T-helper 9 cell (primary cell): ENCODE data around the gene ZNF407.

Experiments used
- DNase-seq: peaks from one replicate; pipeline ENCODE4 v3.0.0-alpha.2; 2020

Gene ZNF407

DNA sequence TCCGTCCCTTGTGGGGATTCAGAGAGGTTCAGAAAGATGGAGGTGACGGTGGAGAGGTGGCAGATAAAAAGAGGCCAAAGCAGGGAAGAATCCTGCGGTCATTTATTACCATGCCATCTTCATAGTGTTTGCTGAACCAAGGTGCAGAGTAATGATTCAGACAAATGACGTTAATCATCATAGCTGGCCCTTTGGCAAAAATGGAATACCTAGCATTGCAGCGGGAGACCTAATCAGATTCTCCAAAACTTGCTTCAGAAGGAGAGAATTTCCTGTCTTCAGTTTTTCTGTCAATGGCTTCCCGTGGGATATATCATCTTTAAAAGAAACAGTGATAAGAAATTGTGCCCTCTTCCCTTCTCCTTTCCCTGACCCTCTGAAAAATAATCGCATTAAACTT, 435.8 kb downstream of the ZNF407 start:
- DNase-seq = no peak

GRCh38 chr18:75034937-75035336, 437.3 kb downstream of the ZNF407 start:
- no peak for DNase-seq

DNA sequence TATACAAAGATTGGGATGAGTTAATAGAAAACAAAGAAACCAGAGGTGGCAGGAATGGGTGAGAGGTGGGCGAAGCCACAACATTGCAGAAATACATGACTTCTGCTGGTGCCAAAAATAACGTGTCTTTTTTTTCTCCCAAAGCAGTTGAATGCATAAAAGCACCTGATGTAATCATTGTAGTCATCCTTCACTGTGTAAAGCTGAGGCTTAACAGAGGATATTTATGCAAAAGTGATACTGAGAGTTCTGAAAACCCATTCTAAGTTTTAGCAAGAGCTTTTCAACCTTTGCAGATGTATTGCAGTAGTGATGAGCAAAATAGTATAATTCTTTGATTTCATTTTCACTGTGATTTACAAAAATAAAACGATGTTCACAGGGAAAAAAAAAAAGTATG, 438.3 kb downstream of the ZNF407 start:
- DNase-seq = no peak

- DNase-seq = no peak
These were observed 439.4 kb downstream of the ZNF407 start for GRCh38 chr18:75036917-75037688.

DNA sequence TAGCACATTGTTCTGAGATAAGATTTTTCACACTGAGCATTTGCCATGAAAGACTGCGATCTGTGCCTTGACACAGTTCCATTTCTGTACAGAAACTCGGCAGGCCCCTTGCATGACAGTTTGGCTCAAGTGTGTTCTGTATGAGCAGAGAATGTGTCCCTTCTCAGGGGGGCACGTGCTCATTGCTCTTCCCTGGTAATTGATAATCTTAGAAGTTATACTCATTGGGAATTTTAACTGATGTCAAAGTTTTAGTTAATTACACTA, 440.0 kb downstream of the ZNF407 start:
- DNase-seq = no peak

GRCh38 chr18:75041586-75041985, 443.9 kb downstream of the ZNF407 start:
- DNase-seq = no peak

- DNase-seq = no peak
These were observed 445.8 kb downstream of the ZNF407 start for GRCh38 chr18:75043478-75043877.

GRCh38 chr18:75044296-75044695, 446.6 kb downstream of the ZNF407 start:
- DNase-seq = no peak

- no peak for DNase-seq
These were observed 447.1 kb downstream of the ZNF407 start for GRCh38 chr18:75044791-75045190.

- DNase-seq = no peak
These were observed 447.6 kb downstream of the ZNF407 start for GRCh38 chr18:75045272-75045671.

DNA sequence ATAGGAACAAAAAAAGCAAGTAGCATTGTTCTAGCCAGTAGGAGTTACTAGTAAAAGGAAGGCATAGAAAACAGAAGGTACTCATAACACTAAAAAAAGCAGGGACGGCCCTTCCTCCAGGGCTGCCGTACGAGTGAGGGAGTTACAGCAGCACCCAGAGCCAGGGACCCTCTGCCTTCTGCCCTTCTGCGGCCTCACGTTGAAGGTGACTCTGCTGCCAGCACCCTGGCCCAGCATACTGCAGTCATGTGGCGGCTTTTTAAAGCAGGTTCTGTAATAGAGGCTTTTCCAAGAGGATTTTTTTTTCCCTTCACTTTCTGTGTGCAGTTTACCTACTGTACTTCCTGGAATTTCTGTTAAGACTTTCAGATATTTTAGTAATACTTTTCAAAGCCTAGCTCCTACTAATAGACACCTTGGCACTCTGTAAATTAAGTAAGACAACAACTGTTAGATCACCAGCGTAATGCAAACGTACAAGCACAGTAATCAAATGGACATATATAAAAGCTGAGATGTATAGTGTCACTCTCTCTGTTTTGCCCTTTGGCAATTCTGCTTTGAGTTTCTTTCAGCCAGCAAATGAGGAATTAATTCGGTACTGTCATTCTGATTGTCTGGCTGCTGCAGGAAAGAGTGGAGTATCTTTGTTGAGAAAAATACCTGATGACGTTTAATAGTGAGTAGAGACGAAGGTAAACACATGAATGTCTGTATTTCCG, 449.7 kb downstream of the ZNF407 start:
- DNase-seq = no peak

DNA sequence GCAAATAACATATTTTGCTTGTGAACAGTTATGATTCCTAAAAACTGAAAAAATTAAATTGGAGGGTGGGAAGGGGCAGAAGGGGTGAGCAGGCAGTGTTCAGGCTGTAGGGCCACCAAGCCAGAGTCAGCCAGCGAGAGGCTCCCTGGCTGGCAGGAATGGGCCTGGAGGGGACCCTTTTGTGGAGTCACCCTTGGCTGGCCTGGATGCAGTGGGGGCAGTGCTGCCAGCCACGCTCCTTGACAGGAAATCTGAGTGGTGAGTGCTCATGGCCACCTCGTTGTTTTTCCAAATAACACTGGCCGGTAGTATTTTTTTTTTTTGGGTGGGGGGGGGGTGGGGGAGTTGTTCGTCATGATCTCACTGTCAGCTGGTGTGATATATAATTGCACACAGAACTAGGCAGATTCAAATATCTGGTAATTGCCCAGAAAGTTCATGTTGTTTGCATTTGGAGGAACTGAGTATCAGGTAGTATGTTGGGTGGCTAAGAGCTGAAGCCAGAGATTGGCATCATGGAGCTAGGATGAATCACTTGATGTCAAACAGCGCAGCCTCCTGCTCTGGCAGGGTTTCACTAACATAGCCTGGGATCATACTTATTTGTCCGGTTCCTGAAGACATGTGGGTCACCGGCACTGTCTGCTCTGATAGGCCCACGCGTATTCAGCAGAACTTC, 451.2 kb downstream of the ZNF407 start:
- no peak for DNase-seq

DNA sequence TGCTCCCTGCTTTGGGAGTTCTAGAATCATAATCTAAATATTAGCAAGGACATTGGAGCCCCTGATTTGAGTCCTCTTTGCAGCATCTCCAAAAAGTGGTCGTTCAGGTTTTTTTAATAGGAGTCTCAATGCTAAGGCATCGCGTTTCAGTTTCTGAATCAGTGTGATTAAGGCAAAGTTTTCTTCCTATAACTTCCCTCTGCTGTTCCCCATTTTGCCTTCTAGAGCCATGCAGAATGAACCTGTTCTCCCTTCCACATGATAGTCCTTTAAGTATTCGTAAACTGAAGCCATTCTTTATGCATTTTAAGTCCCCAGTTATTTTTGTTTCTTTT, 451.8 kb downstream of the ZNF407 start:
- DNase-seq = no peak

GRCh38 chr18:75051757-75052156, 454.1 kb downstream of the ZNF407 start:
- no peak for DNase-seq

DNA sequence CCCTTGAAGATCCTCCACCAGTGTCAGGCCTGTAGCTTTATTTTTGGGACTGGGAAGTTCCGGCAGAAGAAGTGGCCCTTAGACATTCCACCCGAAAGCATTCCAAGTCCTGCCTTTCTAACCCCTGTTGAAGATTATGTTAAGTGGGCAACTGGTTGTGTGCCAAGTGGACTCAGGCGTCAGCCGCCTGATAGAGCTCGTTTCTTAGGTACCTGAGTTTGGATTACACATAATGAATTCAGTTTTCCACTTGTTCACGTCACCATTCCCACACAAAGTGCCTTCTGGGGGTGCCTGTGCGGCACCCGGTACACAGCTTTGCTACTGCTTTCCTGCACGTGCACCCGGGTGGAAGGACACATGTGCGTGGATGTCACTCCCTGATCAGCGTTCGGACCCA, 454.8 kb downstream of the ZNF407 start:
- no peak for DNase-seq

DNA sequence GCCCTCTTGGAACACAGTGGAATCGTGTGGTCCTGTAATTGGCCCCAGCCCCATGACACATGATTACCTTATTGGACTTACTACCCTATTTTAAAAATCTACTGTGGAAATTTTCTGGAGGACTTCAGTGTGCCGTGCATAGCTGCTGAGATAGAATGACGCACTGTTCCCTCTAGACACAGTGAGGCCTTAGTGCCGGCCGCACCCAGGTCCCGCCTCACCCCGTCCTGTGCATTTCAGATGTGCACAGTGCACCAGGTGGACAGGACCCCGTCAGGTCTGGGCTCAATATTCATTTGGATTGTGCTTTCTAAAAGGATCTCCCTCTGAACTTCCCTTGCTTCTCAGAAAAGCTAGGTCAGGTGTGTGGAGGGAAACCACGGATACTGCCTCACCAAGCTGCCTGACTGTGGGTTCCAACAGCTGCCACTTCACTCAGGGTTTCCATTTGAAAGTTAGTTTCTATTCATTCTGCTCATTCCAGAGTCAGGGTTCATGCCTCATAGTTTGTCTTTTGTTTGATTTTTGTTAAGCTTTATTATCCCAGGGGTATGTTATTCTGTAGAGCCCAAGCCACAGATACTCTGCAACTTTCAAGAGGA, 455.5 kb downstream of the ZNF407 start:
- DNase-seq = no peak

DNA sequence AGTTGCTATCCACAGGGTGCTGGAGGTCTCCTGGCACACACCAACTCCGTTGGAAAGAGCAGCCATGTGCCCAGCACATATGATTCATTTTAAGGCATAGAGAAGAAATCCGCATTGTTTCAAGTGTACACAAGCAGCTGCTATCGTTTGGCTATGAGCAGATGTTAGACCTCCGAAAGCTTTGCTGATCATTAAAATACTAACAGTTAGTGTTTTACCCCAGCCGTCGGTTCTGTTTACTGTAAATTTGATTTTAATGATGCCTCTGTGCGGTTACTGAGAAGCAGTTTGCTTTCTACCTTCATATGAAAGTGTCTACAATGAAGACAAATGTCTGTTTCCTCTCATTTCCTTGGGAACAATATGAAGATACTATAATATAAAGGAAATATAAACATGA, 456.4 kb downstream of the ZNF407 start:
- no peak for DNase-seq

- no peak for DNase-seq
These were observed 456.9 kb downstream of the ZNF407 start for GRCh38 chr18:75054611-75055010.

DNA sequence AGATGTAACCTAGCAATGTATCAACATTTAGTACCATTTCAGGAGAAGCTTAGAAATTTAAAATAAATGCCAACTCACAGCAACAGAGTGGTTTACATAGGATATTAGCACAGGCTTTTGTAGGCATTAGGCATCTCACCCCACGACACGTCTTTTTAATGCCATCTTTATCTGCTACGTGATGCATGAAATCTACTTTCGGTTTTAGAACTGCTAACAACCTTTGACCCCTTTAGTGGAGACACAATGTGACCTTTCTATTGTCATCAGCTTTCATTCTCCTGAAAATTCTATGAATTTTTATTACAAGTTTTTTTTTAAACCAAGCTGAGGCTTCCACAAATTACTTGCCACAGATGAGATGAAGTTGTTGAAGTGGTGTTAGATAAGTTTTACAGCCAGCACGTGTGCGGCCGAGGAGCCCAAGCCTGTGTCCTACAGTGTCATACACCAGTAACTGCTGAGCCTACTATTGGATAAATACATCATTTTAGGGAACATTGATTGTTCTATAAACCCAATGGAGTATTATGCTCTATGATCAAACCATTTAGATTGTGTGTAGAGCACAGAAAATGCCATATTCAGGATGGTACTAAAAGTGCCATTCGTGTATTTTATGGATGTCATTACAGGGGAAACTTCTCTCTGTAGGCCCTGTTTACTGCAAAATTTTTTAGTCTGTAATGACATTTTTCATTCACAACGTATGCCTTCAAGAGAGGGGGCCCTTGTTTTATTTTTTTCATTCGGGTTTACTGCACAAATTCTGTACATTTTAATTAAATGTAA, 459.7 kb downstream of the ZNF407 start:
- DNase-seq = no peak

- no peak for DNase-seq
These were observed 462.5 kb downstream of the ZNF407 start for GRCh38 chr18:75060185-75060584.

DNA sequence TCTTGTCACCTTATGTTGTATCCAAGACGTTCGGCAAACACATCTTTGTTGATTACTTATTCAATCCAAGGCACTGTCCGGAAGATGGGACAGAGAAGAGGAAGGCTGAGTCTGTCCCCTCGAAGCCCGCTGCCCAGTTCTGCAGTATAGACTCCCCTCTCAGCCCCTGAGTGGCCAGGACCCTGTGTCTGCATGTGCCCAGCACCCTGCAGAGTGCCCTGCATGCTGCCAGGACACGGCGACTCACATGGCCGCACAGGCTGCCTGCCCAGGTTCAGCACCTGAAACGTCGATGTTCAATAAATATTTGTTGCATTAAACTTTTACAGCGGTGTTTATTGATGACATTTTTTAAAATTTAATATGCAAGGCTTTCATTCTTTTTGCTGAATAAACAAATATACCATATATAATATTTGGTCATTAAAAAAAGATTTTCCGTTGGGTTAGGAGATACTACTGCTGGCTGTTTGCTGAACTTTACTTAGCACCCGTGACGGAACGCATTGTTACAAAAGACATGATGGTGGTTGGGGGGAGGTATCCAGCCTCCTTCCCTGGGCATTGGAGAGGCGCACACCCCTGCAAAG, 464.7 kb downstream of the ZNF407 start:
- DNase-seq = no peak

- no peak for DNase-seq
These were observed 465.5 kb downstream of the ZNF407 start for GRCh38 chr18:75063196-75063595.
